NCI-H345 (cell line): ENCODE data around the gene CCDC69.
"Not testable (repeated sequence)": the region's sequence is repeated elsewhere in the genome, so short reads cannot be mapped to it uniquely, and the experiment has no call there.

ENCODE experiments used
- DNase-seq: peaks from one replicate; lab custom pipeline; 2025; lab: John Stamatoyannopoulos, UW

CCDC69 gene

GRCh38 chr5:151189151-151189550 is 34.7 kb downstream of the CCDC69 start:
- DNase-seq: no peak

DNA sequence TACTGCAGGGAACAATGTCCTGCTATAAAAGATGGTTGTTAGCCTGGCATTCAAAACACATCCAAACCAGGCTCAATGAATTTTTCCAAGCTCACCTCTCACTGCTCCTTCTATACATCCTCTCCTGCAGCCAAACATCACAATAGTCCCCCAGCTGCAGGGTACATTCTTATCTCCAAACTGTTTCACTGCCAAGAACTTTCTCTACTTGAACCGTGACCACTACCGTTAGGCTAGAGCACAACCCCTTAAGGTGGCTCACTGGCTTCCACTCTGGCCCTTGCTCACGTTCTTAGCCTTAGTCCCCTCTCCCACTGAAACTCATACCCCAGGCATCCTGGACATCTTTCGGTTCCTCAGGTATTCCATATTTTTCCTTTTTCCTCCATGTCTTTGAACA is 37.4 kb downstream of the CCDC69 start:
- DNase-seq: no peak

- DNase-seq: no peak
These were observed 37.8 kb downstream of the CCDC69 start for GRCh38 chr5:151186052-151186451.

- no peak for DNase-seq
These were observed 39.4 kb downstream of the CCDC69 start for GRCh38 chr5:151184316-151185042.

GRCh38 chr5:151183456-151184245 is 40.2 kb downstream of the CCDC69 start:
- no peak for DNase-seq

GRCh38 chr5:151182976-151183375 is 40.9 kb downstream of the CCDC69 start:
- no peak for DNase-seq

DNA sequence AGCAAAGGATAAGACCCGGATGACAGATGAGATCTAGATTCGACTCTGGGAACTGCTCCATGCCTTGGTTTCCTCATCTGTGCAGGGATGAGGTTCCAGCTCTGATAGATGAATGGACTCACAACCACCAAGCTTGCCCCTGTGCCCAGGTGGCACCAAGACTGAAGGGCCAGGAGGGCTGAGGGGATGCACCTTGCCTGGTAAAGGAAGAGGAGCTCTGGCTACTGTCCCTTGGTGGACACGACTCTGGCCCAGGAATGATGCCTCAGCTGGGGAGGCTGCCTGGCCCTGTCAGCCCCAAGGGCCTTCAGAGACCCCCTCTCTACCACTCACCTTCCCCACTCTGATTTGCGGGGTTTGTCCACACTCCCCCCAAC is 41.4 kb downstream of the CCDC69 start:
- no peak for DNase-seq

- DNase-seq: no peak
These were observed 41.9 kb downstream of the CCDC69 start for GRCh38 chr5:151181818-151182523.

GRCh38 chr5:151180291-151180690 is 43.6 kb downstream of the CCDC69 start:
- no peak for DNase-seq

- DNase-seq: no peak
These were observed 44.4 kb downstream of the CCDC69 start for GRCh38 chr5:151179489-151179840.

- DNase-seq: no peak
These were observed 45.0 kb downstream of the CCDC69 start for GRCh38 chr5:151178777-151179488.

DNA sequence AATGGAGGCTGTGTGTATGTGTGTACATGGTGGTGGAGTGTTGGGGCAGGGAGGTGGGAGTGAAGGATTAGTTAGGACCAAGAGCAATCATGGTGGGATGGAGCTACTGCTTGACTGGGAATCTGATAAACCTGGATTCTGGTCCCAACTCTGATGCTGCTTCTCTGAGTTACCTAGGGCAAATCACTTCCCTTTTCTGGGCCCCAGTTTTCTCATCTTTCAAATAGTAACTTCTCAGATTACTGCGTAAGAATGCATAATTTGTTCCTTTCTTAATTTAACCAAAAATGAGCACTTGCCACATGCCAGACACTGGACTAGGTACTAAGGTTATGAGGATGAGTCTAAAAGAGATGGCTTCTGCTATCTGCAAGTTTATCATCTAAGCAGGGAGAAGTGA is 45.5 kb downstream of the CCDC69 start:
- DNase-seq: no peak

DNA sequence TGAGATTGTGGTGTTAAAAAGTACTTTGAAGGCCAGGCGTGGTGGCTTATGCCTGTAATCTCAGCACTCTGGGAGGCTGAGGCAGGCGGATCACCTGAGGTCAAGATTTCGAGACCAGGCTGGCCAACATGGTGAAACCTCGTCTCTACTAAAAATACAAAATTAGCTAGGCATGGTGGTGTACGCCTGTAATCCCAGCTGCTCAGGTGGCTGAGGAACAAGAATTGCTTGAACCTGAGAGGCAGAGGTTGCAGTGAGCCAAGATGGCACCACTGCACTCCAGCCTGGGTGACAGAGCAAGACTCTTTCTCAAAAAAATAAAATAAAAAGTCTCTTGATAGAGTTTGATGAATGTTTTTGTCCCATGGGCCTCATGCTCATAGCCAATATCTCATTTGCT is 47.6 kb downstream of the CCDC69 start:
- DNase-seq: not testable (repeated sequence)

DNA sequence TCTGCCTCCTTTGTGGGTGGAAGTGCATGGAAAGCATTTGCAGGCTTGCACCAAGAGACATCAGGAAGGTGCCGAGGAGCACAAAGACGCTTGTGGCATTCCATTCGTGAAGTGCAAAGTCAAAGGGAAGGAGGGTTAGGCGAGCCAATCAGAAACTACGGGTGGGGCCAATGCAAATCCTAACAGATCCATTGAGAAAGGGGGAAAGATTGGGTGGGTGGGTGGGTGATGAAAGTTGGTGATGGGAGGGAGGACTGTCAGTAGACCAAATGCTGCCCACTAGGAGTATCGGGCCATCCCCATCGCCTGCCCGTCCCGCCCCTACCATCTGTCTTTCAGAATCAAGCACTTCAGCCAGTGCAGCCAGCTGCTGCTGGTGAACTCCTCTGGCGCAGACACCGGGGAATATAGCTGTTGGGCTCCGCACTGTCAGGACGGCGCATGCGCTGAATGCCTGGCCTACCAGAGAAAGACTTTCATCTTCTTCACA is 49.2 kb downstream of the CCDC69 start:
- no peak for DNase-seq

DNA sequence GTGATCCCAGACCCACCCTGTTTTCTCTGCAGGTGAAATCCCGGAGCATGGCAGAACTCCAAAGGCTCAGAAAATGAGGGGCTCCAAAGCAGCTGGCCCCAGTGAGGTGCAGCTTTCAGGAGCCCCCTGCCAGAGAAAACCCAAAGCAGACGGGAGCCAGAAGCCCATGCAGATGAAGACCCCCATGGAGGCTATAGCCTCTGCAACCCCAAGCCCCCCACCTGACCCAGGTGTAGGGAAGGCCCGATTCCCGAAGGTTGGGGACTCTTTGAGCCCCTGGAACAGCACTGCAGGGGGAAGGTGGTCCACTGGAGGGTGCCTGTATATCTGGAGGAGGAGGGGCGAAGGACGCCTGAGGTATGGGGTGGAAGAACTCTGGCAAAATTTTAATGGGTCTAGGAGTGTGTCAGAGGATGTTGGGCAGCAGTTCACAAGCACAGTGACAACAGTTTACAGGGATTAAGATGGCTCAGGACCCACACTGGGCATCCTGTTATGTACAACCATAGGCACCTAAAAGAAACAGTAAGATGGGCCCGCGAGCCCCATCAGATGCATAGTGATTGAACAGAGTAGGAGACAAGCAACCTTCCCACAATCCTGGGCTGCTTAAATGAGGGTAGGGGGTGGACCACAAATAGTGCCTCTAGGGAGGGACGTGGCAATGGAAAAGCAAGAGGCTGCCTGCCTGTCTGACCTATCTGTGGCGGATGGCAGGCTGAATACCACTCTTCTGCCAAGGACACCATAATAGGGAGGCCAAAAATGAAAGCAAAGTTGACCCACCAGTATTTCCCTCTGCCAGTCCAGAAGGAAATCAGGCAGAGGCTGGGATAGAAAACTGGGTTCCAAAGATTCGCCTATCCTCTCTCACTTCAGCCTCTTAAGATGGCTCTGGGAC is 49.9 kb downstream of the CCDC69 start:
- DNase-seq: no peak

GRCh38 chr5:151171529-151171928 is 52.4 kb downstream of the CCDC69 start:
- no peak for DNase-seq

DNA sequence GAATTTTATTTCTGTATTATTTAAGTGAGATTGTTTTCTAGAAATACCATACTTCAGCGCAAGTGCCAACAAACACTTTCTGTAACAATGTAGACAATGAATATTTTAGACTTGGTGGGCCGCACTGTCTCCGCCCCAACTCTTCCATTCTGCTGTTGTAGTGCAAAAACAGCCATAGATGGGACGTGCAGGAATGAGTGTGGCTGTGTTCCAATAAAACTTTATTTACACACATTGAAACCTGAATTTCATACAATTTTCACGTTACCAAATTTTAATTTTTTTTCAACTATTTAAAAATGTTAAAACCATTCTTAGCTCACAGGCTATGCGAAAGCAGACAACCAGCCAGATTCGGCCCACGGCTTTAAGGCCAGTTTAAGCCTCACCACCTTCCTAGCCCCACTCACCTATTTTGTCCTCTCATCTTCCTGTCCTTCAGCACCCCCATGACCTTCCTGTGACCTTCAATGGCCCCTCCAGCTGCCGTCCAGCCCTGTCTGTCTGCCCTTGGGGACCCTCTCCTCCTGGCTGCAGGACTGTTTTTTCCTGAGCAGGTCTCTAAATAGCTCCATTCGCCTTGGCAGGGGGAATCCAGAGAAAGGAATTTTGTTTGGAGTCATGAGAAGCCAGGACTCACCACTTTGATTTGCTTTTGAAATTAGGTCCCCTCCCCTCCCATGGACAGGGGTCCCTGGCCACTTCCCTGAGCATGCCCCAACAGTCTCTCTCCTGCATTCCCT is 55.1 kb downstream of the CCDC69 start:
- DNase-seq: no peak

DNA sequence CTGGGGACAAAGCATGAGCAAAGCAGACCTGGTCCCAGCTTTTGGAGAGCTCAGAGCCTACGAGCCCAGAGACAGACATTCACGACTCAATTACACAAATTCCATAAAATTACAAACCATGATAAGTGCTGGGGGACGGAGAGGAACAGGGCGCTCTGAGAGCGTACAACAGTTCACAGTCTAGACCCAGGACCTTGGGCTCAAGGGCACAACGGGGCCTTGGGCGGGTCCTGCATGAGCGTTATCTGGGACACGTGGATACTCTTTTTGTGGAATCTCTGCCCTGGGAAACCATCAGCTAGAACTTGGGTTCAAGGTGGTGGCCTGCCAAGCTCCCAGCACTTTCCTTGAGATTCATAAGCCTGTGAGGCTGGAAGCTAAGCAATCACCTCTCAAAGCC is 56.9 kb downstream of the CCDC69 start:
- DNase-seq: no peak

DNA sequence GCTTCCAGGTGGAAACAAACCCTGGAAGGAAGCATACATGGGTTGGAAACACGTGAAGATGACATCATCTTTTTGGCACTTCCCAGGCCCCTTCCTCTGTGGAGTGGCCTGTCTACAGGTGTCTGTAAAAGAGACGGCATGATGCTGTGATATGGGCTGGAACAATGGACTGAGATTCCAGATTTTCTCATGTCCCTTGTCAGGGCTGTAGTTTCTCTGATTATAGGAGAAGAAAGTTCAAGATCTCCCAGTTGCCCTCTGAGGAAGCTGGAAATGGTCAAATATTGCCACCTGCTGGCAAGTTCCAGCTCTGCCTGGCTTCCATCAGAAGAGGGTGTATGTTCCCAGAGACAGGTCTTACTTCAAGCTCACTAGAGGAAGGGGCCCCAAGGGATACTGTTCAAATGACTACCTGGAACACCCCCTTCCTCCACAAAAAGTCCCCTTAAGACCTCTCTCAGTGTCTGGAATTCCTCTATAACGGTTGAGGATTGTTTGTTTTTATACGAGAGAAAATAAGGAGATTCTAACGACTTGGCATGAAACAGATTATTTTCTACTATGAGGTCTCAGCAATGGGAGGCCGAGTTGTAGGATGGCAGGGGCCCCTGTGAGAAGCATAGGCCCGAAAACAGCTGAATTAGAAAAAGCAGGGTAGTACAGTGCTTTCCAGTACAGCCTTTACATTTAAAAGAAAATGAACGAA is 59.1 kb downstream of the CCDC69 start:
- DNase-seq: peak; percentile 82

- no peak for DNase-seq
These were observed 61.1 kb downstream of the CCDC69 start for GRCh38 chr5:151162776-151163175.
